Thoracic aorta (tissue), 2 donors: ENCODE data around the gene DHRSX. TPM values are rescaled to one million over a fixed set of nuclear protein-coding genes. Genes with fewer than 3 reads are reported as not detected.
"Not testable (repeated sequence)": the region's sequence is repeated elsewhere in the genome, so short reads cannot be mapped to it uniquely, and the experiment has no call there.

Experiments
- ATAC-seq: fragments of 150-250 bp; one replicate; pipeline ENCODE4 v1.8.0; 2017; ENCODE audit warnings: low read depth; ENCODE audit not compliant: insufficient number of reproducible peaks, low FRiP score
- DNase-seq: peaks from one replicate; pipeline ENCODE4 v3.0.0-alpha.2; 2020; ENCODE audit warnings: low spot score
- H3K27ac ChIP-seq, 2 donors: fragments of 200-600 bp; sonication (generic); 1 replicate in 1 of 2; 2 replicates in 1 of 2; pipeline ENCODE4 v1.5.1; 2016; ENCODE audit warnings: mild to moderate bottlenecking in 2 of 2, moderate library complexity in 2 of 2
- H3K27me3 ChIP-seq: fragments of 200-600 bp; sonication (generic); replicated peaks from 2 replicates; pipeline ENCODE4 v1.6.0; 2016; ENCODE audit warnings: mild to moderate bottlenecking; ENCODE audit not compliant: insufficient read depth
- H3K36me3 ChIP-seq: fragments of 200-600 bp; sonication (generic); one replicate; pipeline ENCODE4 v1.5.1; 2016
- H3K4me1 ChIP-seq, 2 donors: fragments of 200-600 bp; sonication (generic); 1 replicate in 1 of 2; 2 replicates in 1 of 2; pipeline versions ENCODE4 v1.5.1 to v1.6.0; 2016; ENCODE audit warnings: low read depth in 2 of 2, mild to moderate bottlenecking in 1 of 2; ENCODE audit not compliant: control insufficient read depth in 1 of 2
- H3K4me3 ChIP-seq: fragments of 200-600 bp; sonication (generic); 2 replicates; pipeline ENCODE4 v1.5.1; 2016; ENCODE audit warnings: mild to moderate bottlenecking
- H3K9me3 ChIP-seq: fragments of 200-600 bp; sonication (generic); 2 replicates; pipeline ENCODE4 v1.5.1; 2016
- CTCF ChIP-seq: fragments of 200-600 bp; sonication (generic); IDR thresholded peaks from one replicate; pipeline ENCODE4 v1.5.1; 2019; ENCODE audit warnings: antibody characterized with exemption
- total RNA-seq, 2 donors: library from RNA; depleted of rRNA; stranded (reverse); fragments of >200 nt; gene quantifications; one replicate each; pipeline versions ENCODE4 v1.1.0 to v1.2.3, GENCODE V29; 2016

The DHRSX gene
- total RNA-seq, 2 donors from 2014 or later = 14.9 to 16.8 TPM

DNA sequence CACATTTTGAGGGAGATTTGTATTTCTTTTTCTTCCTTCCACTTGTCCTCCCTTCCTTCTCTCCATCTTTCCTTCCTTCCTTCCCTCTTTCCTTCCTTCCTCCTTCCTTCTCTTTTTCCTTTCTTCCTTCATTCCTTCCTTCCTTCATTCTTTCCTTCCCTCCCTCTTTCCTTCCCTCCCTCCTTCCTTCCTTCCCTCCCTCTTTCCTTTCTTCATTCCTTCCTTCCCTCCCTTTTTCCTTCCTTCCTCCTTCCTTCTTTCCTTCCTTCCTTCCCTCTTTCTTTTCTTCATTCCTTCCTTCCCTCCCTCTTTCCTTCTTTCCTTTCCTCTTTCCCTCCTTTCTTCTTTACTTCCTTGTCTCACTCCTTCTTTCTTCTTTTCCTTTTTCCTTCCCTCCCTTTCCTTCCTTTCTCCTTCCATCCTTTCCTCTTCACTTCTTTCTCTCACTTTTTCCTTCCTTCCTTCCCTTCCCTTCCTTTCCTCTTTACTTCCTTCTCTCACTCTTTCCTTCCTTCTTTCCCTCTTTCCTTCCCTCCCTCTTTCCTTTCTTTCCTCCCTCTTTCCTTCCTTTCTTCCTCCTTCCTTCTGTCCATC, 74.4 kb downstream of the DHRSX start:
- no peak for TF ChIP-seq CTCF
- no peak for ATAC-seq
- Histone ChIP-seq H3K36me3 (no peaks in the 10 kb centered on the region), H3K4me1 (no peaks in the 10 kb centered on the region), H3K4me3 (no peak overlapping the region), H3K27ac (no peak overlapping the region), H3K9me3 (no peaks in the 10 kb centered on the region), H3K27me3 (no peaks in the 10 kb centered on the region)
- DNase-seq = no peak

- ATAC-seq (no peak), DNase-seq (no peak)
- H3K27me3 ChIP-seq = no peaks in the 10 kb centered on the region
- H3K4me3 ChIP-seq = no peak overlapping the region
- no peaks in the 10 kb centered on the region for H3K36me3 ChIP-seq
- H3K4me1 ChIP-seq = no peaks in the 10 kb centered on the region
- H3K27ac ChIP-seq = no peak overlapping the region
- TF ChIP-seq CTCF = no peak
- no peaks in the 10 kb centered on the region for H3K9me3 ChIP-seq
Measured at GRCh38 chrX:2425286-2426071, 75.3 kb downstream of the DHRSX start.

DNA sequence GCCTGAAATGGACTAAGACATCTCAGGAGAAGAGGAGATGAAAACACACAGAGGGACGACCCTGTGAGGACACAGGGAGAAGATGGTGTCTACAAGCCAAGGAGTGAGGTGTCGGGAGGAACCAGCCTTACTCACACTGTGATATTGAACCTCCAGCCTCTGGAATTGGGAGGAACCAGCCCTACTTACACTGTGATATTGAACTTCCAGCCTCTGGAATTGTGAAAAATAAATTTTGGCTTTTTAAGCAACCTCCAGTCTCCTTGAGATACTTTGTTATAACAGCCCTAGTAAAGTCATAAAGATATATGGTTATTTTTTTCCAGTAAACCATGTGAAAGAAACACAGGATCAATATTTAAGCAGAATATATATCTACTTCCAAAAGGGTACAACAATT, 76.5 kb downstream of the DHRSX start:
- ATAC-seq (no peak), DNase-seq (no peak)
- Histone ChIP-seq H3K27me3 (no peaks in the 10 kb centered on the region), H3K4me3 (no peak overlapping the region), H3K4me1 (no peaks in the 10 kb centered on the region), H3K27ac (no peak overlapping the region), H3K9me3 (no peaks in the 10 kb centered on the region), H3K36me3 (no peaks in the 10 kb centered on the region)
- TF ChIP-seq CTCF = no peak

DNA sequence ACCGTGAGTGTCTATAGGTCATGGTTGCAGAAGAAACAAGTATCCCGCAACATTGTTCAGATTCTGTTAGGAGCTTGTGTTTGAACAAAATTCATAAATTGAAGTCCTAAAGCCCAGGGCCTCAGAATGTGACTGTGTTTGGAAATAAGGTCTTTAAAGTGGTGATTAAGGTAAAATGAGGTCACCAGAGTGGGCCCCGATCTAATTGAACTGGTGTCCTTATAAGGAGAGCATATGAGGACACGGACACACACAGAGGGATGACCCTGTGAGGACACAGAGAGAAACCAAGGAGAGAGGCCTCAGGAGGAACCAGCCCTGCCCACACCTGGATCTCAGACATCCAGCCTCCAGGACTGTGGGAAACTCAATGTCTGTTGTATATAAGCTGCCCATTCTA, 76.9 kb downstream of the DHRSX start:
- H3K36me3 ChIP-seq = no peaks in the 10 kb centered on the region
- DNase-seq = no peak
- ATAC-seq = no peak
- no peak overlapping the region for H3K4me3 ChIP-seq
- H3K4me1 ChIP-seq = no peaks in the 10 kb centered on the region
- no peak overlapping the region for H3K27ac ChIP-seq
- H3K9me3 ChIP-seq = no peaks in the 10 kb centered on the region
- TF ChIP-seq CTCF = no peak
- H3K27me3 ChIP-seq = no peaks in the 10 kb centered on the region

DNA sequence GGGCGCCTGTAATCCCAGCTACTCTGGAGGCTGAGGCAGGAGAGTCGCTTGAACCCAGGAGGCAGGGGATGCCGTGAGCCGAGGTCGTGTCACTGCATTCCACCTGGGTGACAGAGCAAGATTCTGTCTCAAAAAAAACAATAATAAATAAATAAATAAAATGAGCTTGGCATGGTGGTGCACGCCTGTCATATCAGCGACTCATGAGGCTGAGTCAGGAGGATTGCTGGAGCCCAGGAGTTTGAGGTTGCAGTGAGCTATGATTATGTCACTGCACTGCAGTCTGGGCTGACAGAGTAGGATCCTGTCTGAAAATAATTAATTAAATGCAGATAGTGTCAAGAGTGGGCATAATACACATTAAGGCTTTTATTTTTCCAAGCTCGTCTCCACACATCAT, 77.5 kb downstream of the DHRSX start:
- no peaks in the 10 kb centered on the region for H3K4me1 ChIP-seq
- no peak for DNase-seq
- H3K36me3 ChIP-seq = no peaks in the 10 kb centered on the region
- no peak for TF ChIP-seq CTCF
- no peaks in the 10 kb centered on the region for H3K9me3 ChIP-seq
- no peak overlapping the region for H3K4me3 ChIP-seq
- ATAC-seq = no peak
- no peak overlapping the region for H3K27ac ChIP-seq
- H3K27me3 ChIP-seq = no peaks in the 10 kb centered on the region

GRCh38 chrX:2419418-2419817, 81.4 kb downstream of the DHRSX start:
- H3K4me1 ChIP-seq, DNase-seq, H3K36me3 ChIP-seq, H3K27me3 ChIP-seq, H3K9me3 ChIP-seq, ATAC-seq, H3K27ac ChIP-seq, H3K4me3 ChIP-seq: not testable (repeated sequence)
